Measurements from ENCODE around the gene PXDN.

The PXDN gene

GRCh38 chr2:1673160-1673944 is 71.0 kb downstream of the PXDN start:
- no peak for TF ChIP-seq ZC3H10 (CRISPR knock-in tag; IDR thresholded peaks at IDR 0.05)
- no peak for TF ChIP-seq PPARA (CRISPR knock-in tag; IDR thresholded peaks at IDR 0.05; ENCODE audit: borderline replicate concordance)
- TF ChIP-seq CSRNP3 (CRISPR knock-in tag; IDR thresholded peaks at IDR 0.05): no peak
- TF ChIP-seq TSHZ2 (CRISPR knock-in tag; IDR thresholded peaks at IDR 0.05): no peak
- no peak for TF ChIP-seq ARNTL (CRISPR knock-in tag; IDR thresholded peaks at IDR 0.05; ENCODE audit: borderline replicate concordance, low read depth)
- TF ChIP-seq BACH2 (CRISPR knock-in tag; IDR thresholded peaks at IDR 0.05; ENCODE audit: borderline replicate concordance): no peak
- no peak for TF ChIP-seq ZNF8 (CRISPR knock-in tag; IDR thresholded peaks at IDR 0.05)
- no peak for TF ChIP-seq PATZ1 (CRISPR knock-in tag; IDR thresholded peaks at IDR 0.05; ENCODE audit: borderline replicate concordance)
- TF ChIP-seq ISL1 (CRISPR knock-in tag; IDR thresholded peaks at IDR 0.05): no peak
- TF ChIP-seq ZNF565 (CRISPR knock-in tag; conservative IDR thresholded peaks at IDR 0.05; ENCODE audit: low read depth): no peak
- no peak for TF ChIP-seq GLIS3 (CRISPR knock-in tag; IDR thresholded peaks at IDR 0.05)
- TF ChIP-seq CREB5 (CRISPR knock-in tag; IDR thresholded peaks at IDR 0.05; ENCODE audit: low read depth): no peak

GRCh38 chr2:1672738-1673137 is 71.6 kb downstream of the PXDN start:
- no peak for ATAC-seq
- TF ChIP-seq ISL1 (CRISPR knock-in tag; IDR thresholded peaks at IDR 0.05) (no peak), PATZ1 (CRISPR knock-in tag; IDR thresholded peaks at IDR 0.05; ENCODE audit: borderline replicate concordance) (no peak)

More at GRCh38 chr2:1673160-1673944, 71.0 kb downstream of the PXDN start:
- no peak for ATAC-seq

- TF ChIP-seq POU6F1 (CRISPR knock-in tag; IDR thresholded peaks at IDR 0.05; ENCODE audit: borderline replicate concordance, low read depth) (no peak), PPARA (CRISPR knock-in tag; IDR thresholded peaks at IDR 0.05; ENCODE audit: borderline replicate concordance) (no peak), RARB (CRISPR knock-in tag; IDR thresholded peaks at IDR 0.05) (no peak), OSR1 (CRISPR knock-in tag; IDR thresholded peaks at IDR 0.05) (no peak), SNAI2 (CRISPR knock-in tag; IDR thresholded peaks at IDR 0.05) (no peak), ARNTL (CRISPR knock-in tag; IDR thresholded peaks at IDR 0.05; ENCODE audit: borderline replicate concordance, low read depth) (no peak), ZNF70 (CRISPR knock-in tag; IDR thresholded peaks at IDR 0.05) (no peak), ZNF565 (CRISPR knock-in tag; conservative IDR thresholded peaks at IDR 0.05; ENCODE audit: low read depth) (no peak), CSDC2 (CRISPR knock-in tag; IDR thresholded peaks at IDR 0.05) (no peak), GLIS3 (CRISPR knock-in tag; IDR thresholded peaks at IDR 0.05) (no peak), ZNF8 (CRISPR knock-in tag; IDR thresholded peaks at IDR 0.05) (no peak), CSRNP3 (CRISPR knock-in tag; IDR thresholded peaks at IDR 0.05) (no peak), ZFP3 (CRISPR knock-in tag; IDR thresholded peaks at IDR 0.05) (no peak)
- no peak for ATAC-seq
These were observed 72.4 kb downstream of the PXDN start for GRCh38 chr2:1671916-1672315.
